ENCODE results near the gene SPATA16. TPM values are rescaled to one million over a fixed set of nuclear protein-coding genes. Genes with fewer than 3 reads are reported as not detected.
"Not testable (repeated sequence)": the region's sequence is repeated elsewhere in the genome, so short reads cannot be mapped to it uniquely, and the experiment has no call there.

The SPATA16 gene
- total and polyA plus RNA-seq, 8 donors: not detected

GRCh38 chr3:172972067-172972466, 169.0 kb downstream of the SPATA16 start:
- H3K4me3 ChIP-seq: no peak overlapping the region
- WGBS, 5 donors: 54 to 92% (median 80%) methylated on average over 1 of the region's 1 CpG
- no peak overlapping the region for H3K27ac ChIP-seq
- DNase-seq: no peak
- no peaks in the 10 kb centered on the region for H3K27me3 ChIP-seq
- no peak for TF ChIP-seq POLR2AphosphoS5 (IDR thresholded peaks at IDR 0.05)
- no peak for TF ChIP-seq CTCF (IDR thresholded peaks at IDR 0.05)
- TF ChIP-seq EP300 (IDR thresholded peaks at IDR 0.05): no peak
- TF ChIP-seq POLR2A (IDR thresholded peaks at IDR 0.05): no peak
- intact Hi-C loops (cut with DNase I; ENCODE audit: low total_unique reads): no loop called here
- no peaks in the 10 kb centered on the region for H3K36me3 ChIP-seq
- H3K4me1 ChIP-seq: no peaks in the 10 kb centered on the region
- H3K9me3 ChIP-seq: no peaks in the 10 kb centered on the region

- Histone ChIP-seq H3K9me3 (no peaks in the 10 kb centered on the region), H3K36me3 (no peaks in the 10 kb centered on the region), H3K4me3 (no peak overlapping the region), H3K27me3 (no peaks in the 10 kb centered on the region), H3K4me1 (no peaks in the 10 kb centered on the region), H3K27ac (no peak overlapping the region)
- 76 to 87% (median 84%) methylated on average over 2 of the region's 2 CpGs for WGBS, 5 donors
- intact Hi-C loops (cut with DNase I; ENCODE audit: low total_unique reads): no loop called here
- TF ChIP-seq EP300 (IDR thresholded peaks at IDR 0.05): no peak
- TF ChIP-seq POLR2AphosphoS5 (IDR thresholded peaks at IDR 0.05): no peak
- TF ChIP-seq CTCF (IDR thresholded peaks at IDR 0.05): no peak
- TF ChIP-seq POLR2A (IDR thresholded peaks at IDR 0.05): no peak
- DNase-seq: no peak
These were observed 172.4 kb downstream of the SPATA16 start for GRCh38 chr3:172968646-172969045.

GRCh38 chr3:172965256-172965655, 175.8 kb downstream of the SPATA16 start:
- H3K27me3 ChIP-seq: no peaks in the 10 kb centered on the region
- TF ChIP-seq EP300 (IDR thresholded peaks at IDR 0.05) (no peak), POLR2AphosphoS5 (IDR thresholded peaks at IDR 0.05) (no peak), CTCF (IDR thresholded peaks at IDR 0.05) (no peak), POLR2A (IDR thresholded peaks at IDR 0.05) (no peak)
- intact Hi-C loops (cut with DNase I; ENCODE audit: low total_unique reads): no loop called here
- no peaks in the 10 kb centered on the region for H3K4me1 ChIP-seq
- H3K4me3 ChIP-seq: no peak overlapping the region
- H3K9me3 ChIP-seq: no peaks in the 10 kb centered on the region
- no peak for DNase-seq
- WGBS, 5 donors: 79 to 87% (median 82%) methylated on average over 2 of the region's 2 CpGs
- no peak overlapping the region for H3K27ac ChIP-seq
- no peaks in the 10 kb centered on the region for H3K36me3 ChIP-seq

GRCh38 chr3:172960626-172961182, 180.3 kb downstream of the SPATA16 start:
- 78 to 91% (median 85%) methylated on average over 3 of the region's 3 CpGs for WGBS, 5 donors
- H3K4me3 ChIP-seq; intact Hi-C loops (cut with DNase I; ENCODE audit: low total_unique reads); H3K27ac ChIP-seq; H3K36me3 ChIP-seq; H3K27me3 ChIP-seq; H3K9me3 ChIP-seq; DNase-seq; H3K4me1 ChIP-seq: not testable (repeated sequence)

- Histone ChIP-seq H3K9me3 (no peaks in the 10 kb centered on the region), H3K27ac (no peak overlapping the region), H3K36me3 (no peaks in the 10 kb centered on the region), H3K4me1 (no peaks in the 10 kb centered on the region), H3K27me3 (no peaks in the 10 kb centered on the region), H3K4me3 (no peak overlapping the region)
- intact Hi-C loops (cut with DNase I; ENCODE audit: low total_unique reads): no loop called here
- no peak for DNase-seq
- WGBS, 5 donors: 70 to 98% (median 97%) methylated on average over 2 of the region's 2 CpGs
- TF ChIP-seq EP300 (IDR thresholded peaks at IDR 0.05) (no peak), POLR2AphosphoS5 (IDR thresholded peaks at IDR 0.05) (no peak), CTCF (IDR thresholded peaks at IDR 0.05) (no peak), POLR2A (IDR thresholded peaks at IDR 0.05) (no peak)
These were observed 182.5 kb downstream of the SPATA16 start for GRCh38 chr3:172958565-172958964.
